Measurements from ENCODE around the gene DIS3L2.

DIS3L2 gene

GRCh38 chr2:232286001-232286868 lies 324.7 kb downstream of the DIS3L2 start:
- Histone ChIP-seq H4K20me1 (ENCODE audit: insufficient read depth, low read length, poor library complexity, severe bottlenecking) (no peaks in the 10 kb centered on the region), H3K9me3 (ENCODE audit: insufficient read depth, low read depth, low read length) (no peaks in the 10 kb centered on the region), H2AFZ (ENCODE audit: low read length) (no peak overlapping the region), H3K27me3 (ENCODE audit: insufficient read depth, low read length, poor library complexity, severe bottlenecking) (no peaks in the 10 kb centered on the region), H3K9ac (ENCODE audit: low read depth, low read length, poor library complexity, severe bottlenecking) (no peak overlapping the region), H3K4me2 (ENCODE audit: low read depth, low read length, poor library complexity, severe bottlenecking) (no peak overlapping the region), H3K4me1 (ENCODE audit: insufficient read depth, low read length, poor library complexity, severe bottlenecking) (peaks cover 35% of the 10 kb centered on the region), H3K79me2 (ENCODE audit: insufficient read depth, low read length) (no peaks in the 10 kb centered on the region), H3K36me3 (ENCODE audit: insufficient read depth, low read length) (no peaks in the 10 kb centered on the region; the same call in 1 of the 2 replicates), H3K9me2 (replicated peaks; ENCODE audit: low read depth, low read length) (no peaks in the 10 kb centered on the region), H3K4me3 (ENCODE audit: low read length, poor library complexity, severe bottlenecking) (no peak overlapping the region), H3F3A (ENCODE audit: low read depth) (no peaks in the 10 kb centered on the region)
- TF ChIP-seq CTCF (conservative IDR thresholded peaks at IDR 0.05; ENCODE audit: low read length) (no peak), EZH2phosphoT487 (IDR thresholded peaks at IDR 0.05; ENCODE audit: borderline replicate concordance) (no peak)

- no peaks in the 10 kb centered on the region for H4K20me1 ChIP-seq (ENCODE audit: insufficient read depth, low read length, poor library complexity, severe bottlenecking)
- peaks cover 35% of the 10 kb centered on the region for H3K4me1 ChIP-seq (ENCODE audit: insufficient read depth, low read length, poor library complexity, severe bottlenecking)
- no peak overlapping the region for H3K4me3 ChIP-seq (ENCODE audit: low read length, poor library complexity, severe bottlenecking)
- H3K9me3 ChIP-seq (ENCODE audit: insufficient read depth, low read depth, low read length) = no peaks in the 10 kb centered on the region
- no peak overlapping the region for H3K4me2 ChIP-seq (ENCODE audit: low read depth, low read length, poor library complexity, severe bottlenecking)
- H3K27me3 ChIP-seq (ENCODE audit: insufficient read depth, low read length, poor library complexity, severe bottlenecking) = no peaks in the 10 kb centered on the region
- H3K9me2 ChIP-seq (replicated peaks; ENCODE audit: low read depth, low read length) = no peaks in the 10 kb centered on the region
- H3K9ac ChIP-seq (ENCODE audit: low read depth, low read length, poor library complexity, severe bottlenecking) = no peak overlapping the region
- H3K79me2 ChIP-seq (ENCODE audit: insufficient read depth, low read length) = no peaks in the 10 kb centered on the region
- TF ChIP-seq EZH2phosphoT487 (IDR thresholded peaks at IDR 0.05; ENCODE audit: borderline replicate concordance) = no peak
- TF ChIP-seq CTCF (conservative IDR thresholded peaks at IDR 0.05; ENCODE audit: low read length) = no peak
- no peaks in the 10 kb centered on the region for H3K36me3 ChIP-seq (ENCODE audit: insufficient read depth, low read length)
- H3F3A ChIP-seq (ENCODE audit: low read depth) = no peaks in the 10 kb centered on the region
- H2AFZ ChIP-seq (ENCODE audit: low read length) = no peak overlapping the region
Observed at GRCh38 chr2:232287316-232287715, 325.8 kb downstream of the DIS3L2 start.

- Histone ChIP-seq H4K20me1 (ENCODE audit: insufficient read depth, low read length, poor library complexity, severe bottlenecking) (no peaks in the 10 kb centered on the region), H3K4me2 (ENCODE audit: low read depth, low read length, poor library complexity, severe bottlenecking) (no peak overlapping the region), H3K9ac (ENCODE audit: low read depth, low read length, poor library complexity, severe bottlenecking) (no peak overlapping the region), H3K36me3 (ENCODE audit: insufficient read depth, low read length) (no peaks in the 10 kb centered on the region), H3K4me3 (ENCODE audit: low read length, poor library complexity, severe bottlenecking) (no peak overlapping the region), H3F3A (ENCODE audit: low read depth) (no peaks in the 10 kb centered on the region), H3K27me3 (ENCODE audit: insufficient read depth, low read length, poor library complexity, severe bottlenecking) (no peaks in the 10 kb centered on the region), H2AFZ (ENCODE audit: low read length) (no peak overlapping the region), H3K9me3 (ENCODE audit: insufficient read depth, low read depth, low read length) (no peaks in the 10 kb centered on the region), H3K79me2 (ENCODE audit: insufficient read depth, low read length) (no peaks in the 10 kb centered on the region), H3K4me1 (ENCODE audit: insufficient read depth, low read length, poor library complexity, severe bottlenecking) (peaks cover 32% of the 10 kb centered on the region), H3K9me2 (replicated peaks; ENCODE audit: low read depth, low read length) (no peaks in the 10 kb centered on the region)
- no peak for TF ChIP-seq CTCF (conservative IDR thresholded peaks at IDR 0.05; ENCODE audit: low read length)
- no peak for TF ChIP-seq EZH2phosphoT487 (IDR thresholded peaks at IDR 0.05; ENCODE audit: borderline replicate concordance)
Observed at GRCh38 chr2:232288489-232289030, 327.0 kb downstream of the DIS3L2 start.
